ENCODE measurements around the gene SPTSSB.

SPTSSB gene

DNA sequence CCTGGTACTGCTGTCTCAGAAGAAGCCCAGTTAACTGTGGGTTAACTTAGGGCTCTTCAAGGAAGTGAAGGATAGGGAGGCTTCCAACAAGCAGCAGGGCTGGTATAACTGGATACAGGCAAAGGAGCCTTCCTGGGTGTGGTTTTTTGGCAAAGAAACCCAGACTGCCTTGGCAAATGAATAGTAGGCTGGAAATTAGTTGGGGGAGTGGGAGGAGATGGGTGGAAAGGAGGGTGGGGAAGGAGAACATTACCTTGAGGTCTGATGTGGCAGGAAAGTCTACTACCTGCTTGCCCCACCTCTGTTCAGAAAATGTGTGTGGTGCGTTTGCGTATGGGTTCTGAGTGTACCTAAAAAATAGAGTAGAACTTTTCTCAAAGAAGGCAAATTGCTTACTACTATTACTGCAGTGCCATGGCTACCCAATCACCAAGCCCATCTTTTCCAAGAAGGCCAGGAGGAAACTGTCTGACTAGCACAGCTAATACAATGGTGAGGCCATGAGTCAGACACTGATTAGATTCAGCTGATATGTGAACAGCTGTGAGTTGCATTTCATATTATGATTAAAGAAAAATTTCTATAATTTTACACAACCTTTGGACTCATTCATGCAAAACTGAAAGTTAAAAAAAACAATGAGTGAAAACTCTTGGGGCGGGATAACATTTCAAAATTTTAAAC lies 55.2 kb downstream of the SPTSSB start:
- H3K4me3 ChIP-seq (ENCODE audit: low read depth, low read length), result no peak overlapping the region
- DNase-seq (ENCODE audit: low read depth), result no peak
- TF ChIP-seq, protein P1, sequence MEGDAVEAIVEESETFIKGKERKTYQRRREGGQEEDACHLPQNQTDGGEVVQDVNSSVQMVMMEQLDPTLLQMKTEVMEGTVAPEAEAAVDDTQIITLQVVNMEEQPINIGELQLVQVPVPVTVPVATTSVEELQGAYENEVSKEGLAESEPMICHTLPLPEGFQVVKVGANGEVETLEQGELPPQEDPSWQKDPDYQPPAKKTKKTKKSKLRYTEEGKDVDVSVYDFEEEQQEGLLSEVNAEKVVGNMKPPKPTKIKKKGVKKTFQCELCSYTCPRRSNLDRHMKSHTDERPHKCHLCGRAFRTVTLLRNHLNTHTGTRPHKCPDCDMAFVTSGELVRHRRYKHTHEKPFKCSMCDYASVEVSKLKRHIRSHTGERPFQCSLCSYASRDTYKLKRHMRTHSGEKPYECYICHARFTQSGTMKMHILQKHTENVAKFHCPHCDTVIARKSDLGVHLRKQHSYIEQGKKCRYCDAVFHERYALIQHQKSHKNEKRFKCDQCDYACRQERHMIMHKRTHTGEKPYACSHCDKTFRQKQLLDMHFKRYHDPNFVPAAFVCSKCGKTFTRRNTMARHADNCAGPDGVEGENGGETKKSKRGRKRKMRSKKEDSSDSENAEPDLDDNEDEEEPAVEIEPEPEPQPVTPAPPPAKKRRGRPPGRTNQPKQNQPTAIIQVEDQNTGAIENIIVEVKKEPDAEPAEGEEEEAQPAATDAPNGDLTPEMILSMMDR (IDR thresholded peaks at IDR 0.05; ENCODE audit: low read depth, low read length, missing control alignments), result no peak

DNA sequence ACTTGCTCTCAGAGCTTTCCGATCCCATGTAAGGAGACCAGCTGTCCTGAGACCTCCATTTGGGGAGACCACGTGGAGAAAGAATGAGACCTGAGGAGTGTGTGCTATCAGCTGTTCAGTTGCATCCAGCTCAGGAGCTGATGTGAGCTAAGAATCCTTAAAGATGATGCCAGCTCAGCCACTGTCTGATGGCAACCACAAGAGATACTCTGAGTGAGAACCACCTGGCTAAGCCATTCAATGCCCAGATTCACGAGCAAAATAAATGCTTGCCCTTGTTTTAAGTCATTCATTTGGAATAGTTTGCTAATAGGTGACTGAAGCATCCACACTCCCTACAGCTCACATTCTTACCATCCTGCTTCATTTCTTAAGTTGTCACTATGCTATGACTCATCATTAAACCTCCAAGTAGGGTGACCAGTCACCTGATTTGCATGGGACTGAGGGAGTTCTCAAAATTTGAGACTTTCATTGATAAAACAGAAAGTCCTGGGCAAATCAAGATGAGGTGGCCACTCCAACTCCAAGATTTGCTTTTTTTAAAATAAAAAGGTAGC lies 56.4 kb downstream of the SPTSSB start:
- H3K4me3 ChIP-seq (ENCODE audit: low read depth, low read length), result no peak overlapping the region
- TF ChIP-seq, protein P1 (IDR thresholded peaks at IDR 0.05; ENCODE audit: low read depth, low read length, missing control alignments), result no peak
- no peak for DNase-seq (ENCODE audit: low read depth)

DNA sequence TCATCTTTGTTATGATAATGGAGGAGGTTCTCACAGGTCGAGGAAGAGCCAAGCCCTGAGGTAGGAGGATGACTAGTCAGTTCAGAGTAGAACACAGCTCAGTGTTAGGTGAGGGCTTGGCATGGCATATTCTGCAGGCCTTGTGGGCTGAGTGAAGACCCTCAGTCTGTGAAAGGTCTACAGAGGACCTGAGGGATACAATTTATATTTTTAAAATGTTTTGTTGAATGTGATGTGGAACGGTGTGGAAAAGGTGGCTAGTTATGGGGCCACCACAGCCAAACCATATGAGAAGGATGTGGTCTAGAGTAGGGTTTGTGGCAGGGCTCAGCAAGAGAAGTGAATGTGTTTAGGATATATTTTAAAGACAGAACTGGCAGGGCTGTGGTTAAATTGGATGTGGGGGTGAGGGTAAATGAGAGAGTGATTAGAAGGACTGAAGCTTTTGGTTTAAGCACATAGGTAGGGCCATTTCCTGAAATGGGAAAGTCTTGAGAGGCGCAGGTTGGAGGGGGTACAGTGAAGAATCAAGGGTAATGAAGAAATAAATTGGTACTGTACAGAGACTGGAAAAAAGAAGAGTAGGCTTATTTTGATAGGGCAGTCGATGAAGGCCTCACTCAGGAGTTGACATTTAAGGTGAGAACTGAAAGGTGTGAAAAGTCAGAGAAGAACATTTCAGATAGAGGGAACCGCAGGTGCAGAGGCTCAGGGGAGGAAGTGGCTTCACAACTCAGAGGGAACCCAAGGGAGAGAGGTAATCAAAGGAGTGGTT lies 60.5 kb downstream of the SPTSSB start:
- TF ChIP-seq, protein P1 (IDR thresholded peaks at IDR 0.05; ENCODE audit: low read depth, low read length, missing control alignments), result no peak
- no peak overlapping the region for H3K4me3 ChIP-seq (ENCODE audit: low read depth, low read length)
- DNase-seq (ENCODE audit: low read depth), result peak; percentile 33

DNA sequence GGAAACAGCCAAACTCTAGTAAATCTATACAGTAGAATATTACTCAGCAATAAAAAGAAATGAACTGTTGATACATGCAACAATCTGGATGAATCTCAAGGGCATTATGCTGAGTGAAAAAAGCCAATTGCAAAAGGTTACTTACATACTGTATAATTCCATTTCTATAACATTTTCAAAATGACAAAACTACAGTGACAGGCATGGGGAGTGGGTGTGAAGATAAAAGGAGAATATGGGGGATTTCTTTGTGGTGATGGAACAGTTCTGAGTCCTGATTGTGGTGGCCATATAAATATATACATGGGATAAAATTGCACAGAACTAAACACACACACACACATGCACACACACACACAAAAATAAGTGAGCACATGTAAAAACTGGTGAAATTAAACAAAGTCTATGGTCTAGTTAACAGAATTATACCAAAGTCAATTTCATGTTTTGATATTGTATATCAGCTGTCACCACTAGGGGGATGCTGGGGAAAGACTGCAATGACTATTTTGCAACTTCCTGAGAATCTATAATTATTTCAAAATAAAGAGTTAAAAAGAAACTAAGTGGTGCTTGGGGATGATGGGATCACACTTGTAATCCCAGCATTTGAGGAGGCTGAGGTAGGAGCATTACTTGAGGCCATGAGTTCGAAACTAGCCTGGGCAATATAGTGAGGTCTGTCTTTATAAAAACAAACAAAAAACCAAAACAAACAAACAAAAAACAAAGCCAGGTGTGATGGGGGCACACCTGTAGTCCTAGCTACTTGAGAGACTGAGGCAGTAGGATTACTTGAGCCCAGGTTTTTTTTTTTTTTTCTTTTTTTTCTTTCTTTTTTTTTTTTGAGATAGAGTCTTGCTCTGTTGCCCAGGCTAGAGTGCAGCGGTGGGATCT lies 66.0 kb downstream of the SPTSSB start:
- no peak overlapping the region for H3K4me3 ChIP-seq (ENCODE audit: low read depth, low read length)
- TF ChIP-seq, protein P1 (IDR thresholded peaks at IDR 0.05; ENCODE audit: low read depth, low read length, missing control alignments), result peak; percentile 68
- DNase-seq (ENCODE audit: low read depth), result no peak

DNA sequence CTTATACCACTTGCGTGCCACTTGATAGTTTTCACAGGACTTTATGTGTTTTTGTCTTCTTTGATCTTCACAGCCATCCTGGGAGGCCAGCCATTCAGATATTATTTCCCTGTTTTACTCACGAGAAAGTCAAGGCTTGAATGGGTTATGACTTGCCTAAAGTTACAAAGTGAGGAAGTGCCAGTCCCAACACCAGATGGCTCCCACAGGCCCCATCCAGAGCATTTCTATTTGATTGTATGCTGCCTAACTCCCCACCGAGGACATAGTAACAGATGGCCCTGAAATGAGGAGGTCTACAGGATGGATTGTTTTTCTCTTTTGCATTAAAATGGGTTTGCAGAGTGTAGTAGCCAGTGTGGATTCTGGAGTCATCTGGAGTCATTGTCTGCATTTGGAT lies 74.5 kb downstream of the SPTSSB start:
- no peak for DNase-seq (ENCODE audit: low read depth)
- H3K4me3 ChIP-seq (ENCODE audit: low read depth, low read length), result no peak overlapping the region
- TF ChIP-seq, protein P1 (IDR thresholded peaks at IDR 0.05; ENCODE audit: low read depth, low read length, missing control alignments), result no peak

DNA sequence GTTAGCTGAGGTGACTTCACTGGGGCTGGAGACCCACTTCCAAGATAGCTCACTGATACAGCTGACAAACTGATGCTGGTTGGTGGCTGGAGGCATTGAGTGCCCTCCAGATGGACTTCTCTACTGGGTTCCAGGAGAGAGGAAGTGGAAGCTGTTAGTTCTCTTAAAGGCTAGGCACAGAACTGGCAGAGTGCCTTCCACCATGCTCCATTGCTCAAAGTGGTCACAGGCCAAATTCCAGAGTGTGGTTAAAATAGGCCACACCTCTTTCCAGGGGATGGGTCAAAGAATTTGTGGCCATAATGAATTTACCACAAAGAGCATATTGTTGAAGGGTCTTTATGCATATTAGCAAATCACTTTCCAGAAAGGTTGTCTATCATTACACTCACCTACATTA lies 76.0 kb downstream of the SPTSSB start:
- no peak for DNase-seq (ENCODE audit: low read depth)
- no peak overlapping the region for H3K4me3 ChIP-seq (ENCODE audit: low read depth, low read length)
- TF ChIP-seq, protein P1 (IDR thresholded peaks at IDR 0.05; ENCODE audit: low read depth, low read length, missing control alignments), result no peak
